ENCODE measurements around the gene ATAD3B. TPM values are rescaled to one million over a fixed set of nuclear protein-coding genes. Genes with fewer than 3 reads are reported as not detected.

The ATAD3B gene
- total RNA-seq, 1 experiment from 2014 or later, result 63.6 TPM

GRCh38 chr1:1527092-1527816 is 55.7 kb downstream of the ATAD3B start:
- Mint-ChIP-seq H3K4me3 (no peak overlapping the region), H3K4me1 (no peaks in the 10 kb centered on the region), H3K27me3 (ENCODE audit: low read depth) (no peaks in the 10 kb centered on the region), H3K9me3 (peaks cover 5% of the 10 kb centered on the region), H3K36me3 (peaks cover 30% of the 10 kb centered on the region), H3K27ac (no peak overlapping the region)
- no peak for ATAC-seq
- DNase-seq (ENCODE audit: low spot score), result no peak
- TF ChIP-seq, protein P1, sequence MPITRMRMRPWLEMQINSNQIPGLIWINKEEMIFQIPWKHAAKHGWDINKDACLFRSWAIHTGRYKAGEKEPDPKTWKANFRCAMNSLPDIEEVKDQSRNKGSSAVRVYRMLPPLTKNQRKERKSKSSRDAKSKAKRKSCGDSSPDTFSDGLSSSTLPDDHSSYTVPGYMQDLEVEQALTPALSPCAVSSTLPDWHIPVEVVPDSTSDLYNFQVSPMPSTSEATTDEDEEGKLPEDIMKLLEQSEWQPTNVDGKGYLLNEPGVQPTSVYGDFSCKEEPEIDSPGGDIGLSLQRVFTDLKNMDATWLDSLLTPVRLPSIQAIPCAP (CRISPR knock-in tag; IDR thresholded peaks at IDR 0.05), result no peak
- TF ChIP-seq, protein P2, sequence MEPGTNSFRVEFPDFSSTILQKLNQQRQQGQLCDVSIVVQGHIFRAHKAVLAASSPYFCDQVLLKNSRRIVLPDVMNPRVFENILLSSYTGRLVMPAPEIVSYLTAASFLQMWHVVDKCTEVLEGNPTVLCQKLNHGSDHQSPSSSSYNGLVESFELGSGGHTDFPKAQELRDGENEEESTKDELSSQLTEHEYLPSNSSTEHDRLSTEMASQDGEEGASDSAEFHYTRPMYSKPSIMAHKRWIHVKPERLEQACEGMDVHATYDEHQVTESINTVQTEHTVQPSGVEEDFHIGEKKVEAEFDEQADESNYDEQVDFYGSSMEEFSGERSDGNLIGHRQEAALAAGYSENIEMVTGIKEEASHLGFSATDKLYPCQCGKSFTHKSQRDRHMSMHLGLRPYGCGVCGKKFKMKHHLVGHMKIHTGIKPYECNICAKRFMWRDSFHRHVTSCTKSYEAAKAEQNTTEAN (CRISPR knock-in tag; IDR thresholded peaks at IDR 0.05), result no peak
- TF ChIP-seq GABPB1 (CRISPR knock-in tag; IDR thresholded peaks at IDR 0.05) (no peak), NR1H2 (CRISPR knock-in tag; IDR thresholded peaks at IDR 0.05) (no peak), SOX15 (CRISPR knock-in tag; IDR thresholded peaks at IDR 0.05) (no peak), EMX1 (CRISPR knock-in tag; IDR thresholded peaks at IDR 0.05) (no peak), TEAD1 (CRISPR knock-in tag; IDR thresholded peaks at IDR 0.05) (no peak), NFYB (CRISPR knock-in tag; conservative IDR thresholded peaks at IDR 0.05; ENCODE audit: low read depth) (no peak)
- TF ChIP-seq, protein P3, sequence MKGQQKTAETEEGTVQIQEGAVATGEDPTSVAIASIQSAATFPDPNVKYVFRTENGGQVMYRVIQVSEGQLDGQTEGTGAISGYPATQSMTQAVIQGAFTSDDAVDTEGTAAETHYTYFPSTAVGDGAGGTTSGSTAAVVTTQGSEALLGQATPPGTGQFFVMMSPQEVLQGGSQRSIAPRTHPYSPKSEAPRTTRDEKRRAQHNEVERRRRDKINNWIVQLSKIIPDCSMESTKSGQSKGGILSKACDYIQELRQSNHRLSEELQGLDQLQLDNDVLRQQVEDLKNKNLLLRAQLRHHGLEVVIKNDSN (CRISPR knock-in tag; IDR thresholded peaks at IDR 0.05), result no peak
- CTCF ChIA-PET, result no interaction called here
- POLR2A ChIA-PET, result no interaction called here

DNA sequence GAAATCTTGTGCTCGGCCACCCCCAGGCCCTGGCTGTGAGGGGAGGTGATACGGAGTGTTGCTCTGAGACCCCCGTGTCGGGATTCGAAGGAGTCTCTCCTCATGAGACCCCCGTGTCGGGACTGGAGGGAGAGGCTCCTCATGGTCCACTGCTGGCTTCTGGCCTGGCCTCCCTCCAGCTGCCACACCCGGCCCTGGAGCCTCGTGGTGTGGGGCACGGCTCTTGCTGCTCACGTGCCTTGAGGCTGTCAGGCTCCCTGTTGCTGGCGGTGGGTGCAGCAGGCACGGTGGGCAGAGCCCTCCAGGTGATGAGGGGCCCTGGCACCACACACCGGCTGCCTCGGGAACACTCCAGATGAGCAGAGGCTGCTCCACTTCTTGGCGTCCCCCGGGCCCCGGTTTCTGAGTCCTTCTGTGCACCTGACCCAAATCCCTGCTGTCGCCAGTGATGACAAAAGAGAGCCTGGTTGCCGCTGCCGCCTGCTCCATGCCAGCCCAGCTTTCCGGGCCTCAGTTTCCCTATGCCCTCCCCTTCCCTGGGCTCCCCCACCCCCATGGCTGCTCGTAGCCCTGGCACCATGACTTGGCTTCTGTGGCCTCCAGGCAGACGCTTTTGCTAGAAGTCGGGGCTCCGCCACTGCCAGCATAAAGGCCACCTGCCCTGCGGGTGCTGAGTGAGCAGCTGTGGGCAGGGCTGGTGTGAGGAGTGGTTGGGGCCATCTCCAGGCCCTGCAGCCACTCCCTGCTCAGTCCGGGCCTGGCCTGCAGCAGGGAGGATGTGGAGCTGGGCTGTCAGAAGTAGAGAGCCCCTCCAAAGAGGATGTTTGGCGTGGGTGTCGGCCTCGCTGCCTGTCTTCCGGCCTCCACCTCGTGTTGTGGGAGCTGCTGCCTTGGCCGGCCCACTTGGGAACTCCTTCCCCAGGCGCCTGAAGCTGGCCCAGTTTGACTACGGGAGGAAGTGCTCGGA is 57.0 kb downstream of the ATAD3B start:
- no peak for DNase-seq (ENCODE audit: low spot score)
- CTCF ChIA-PET, result no interaction called here
- peaks cover 5% of the 10 kb centered on the region for H3K9me3 Mint-ChIP-seq
- no peaks in the 10 kb centered on the region for H3K27me3 Mint-ChIP-seq (ENCODE audit: low read depth)
- TF ChIP-seq MLX (CRISPR knock-in tag; IDR thresholded peaks at IDR 0.05), result no peak
- no peak for TF ChIP-seq MXD4 (CRISPR knock-in tag; IDR thresholded peaks at IDR 0.05; ENCODE audit: borderline replicate concordance)
- TF ChIP-seq MYBL2 (CRISPR knock-in tag; IDR thresholded peaks at IDR 0.05), result no peak
- no peak for TF ChIP-seq IRF2 (CRISPR knock-in tag; IDR thresholded peaks at IDR 0.05; ENCODE audit: borderline replicate concordance, low read depth)
- no peak for TF ChIP-seq RORB (CRISPR knock-in tag; IDR thresholded peaks at IDR 0.05)
- TF ChIP-seq GTF2I (CRISPR knock-in tag; conservative IDR thresholded peaks at IDR 0.05), result no peak
- TF ChIP-seq, protein P4, sequence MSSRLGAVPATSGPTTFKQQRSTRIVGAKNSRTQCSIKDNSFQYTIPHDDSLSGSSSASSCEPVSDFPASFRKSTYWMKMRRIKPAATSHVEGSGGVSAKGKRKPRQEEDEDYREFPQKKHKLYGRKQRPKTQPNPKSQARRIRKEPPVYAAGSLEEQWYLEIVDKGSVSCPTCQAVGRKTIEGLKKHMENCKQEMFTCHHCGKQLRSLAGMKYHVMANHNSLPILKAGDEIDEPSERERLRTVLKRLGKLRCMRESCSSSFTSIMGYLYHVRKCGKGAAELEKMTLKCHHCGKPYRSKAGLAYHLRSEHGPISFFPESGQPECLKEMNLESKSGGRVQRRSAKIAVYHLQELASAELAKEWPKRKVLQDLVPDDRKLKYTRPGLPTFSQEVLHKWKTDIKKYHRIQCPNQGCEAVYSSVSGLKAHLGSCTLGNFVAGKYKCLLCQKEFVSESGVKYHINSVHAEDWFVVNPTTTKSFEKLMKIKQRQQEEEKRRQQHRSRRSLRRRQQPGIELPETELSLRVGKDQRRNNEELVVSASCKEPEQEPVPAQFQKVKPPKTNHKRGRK (CRISPR knock-in tag; IDR thresholded peaks at IDR 0.05; ENCODE audit: borderline replicate concordance), result no peak
- TF ChIP-seq SMAD3 (CRISPR knock-in tag; IDR thresholded peaks at IDR 0.05; ENCODE audit: borderline replicate concordance), result no peak
- no peak for TF ChIP-seq ZNF532 (CRISPR knock-in tag; IDR thresholded peaks at IDR 0.05; ENCODE audit: borderline replicate concordance)
- TF ChIP-seq KAT7 (CRISPR knock-in tag; IDR thresholded peaks at IDR 0.05; ENCODE audit: borderline replicate concordance), result no peak
- TF ChIP-seq AFF4 (CRISPR knock-in tag; IDR thresholded peaks at IDR 0.05; ENCODE audit: borderline replicate concordance), result no peak
- no peaks in the 10 kb centered on the region for H3K4me1 Mint-ChIP-seq
- no peak for ATAC-seq
- H3K27ac Mint-ChIP-seq, result no peak overlapping the region
- peaks cover 30% of the 10 kb centered on the region for H3K36me3 Mint-ChIP-seq
- POLR2A ChIA-PET, result no interaction called here
- no peak overlapping the region for H3K4me3 Mint-ChIP-seq

Measured in WTC11 (cell line).